SK-N-SH treated with all-trans-retinoic acid at 6 μM for 48 hours (cell line): ENCODE data around the gene ZNF185.

Source experiments
- ATAC-seq: fragments of 200-7000 bp; cut with Tn5 transposase; 3 replicates; pipeline ENCODE4 v1.9.1; 2020; ENCODE audit warnings: mild to moderate bottlenecking, moderate library complexity
- ARNTL ChIP-seq: fragments of 450-650 bp; formaldehyde crosslinking; IDR thresholded peaks from 2 replicates; pipeline ENCODE4 v1.5.0; 2020; ENCODE audit warnings: low read depth, mild to moderate bottlenecking, moderate library complexity, borderline replicate concordance
- BACH2 ChIP-seq: fragments of 250-450 bp; sonication (Bioruptor Pico); IDR thresholded peaks from 2 replicates; pipeline ENCODE4 v1.9.0; 2021; ENCODE audit warnings: mild to moderate bottlenecking, borderline replicate concordance
- CSRNP3 ChIP-seq: fragments of 250-450 bp; sonication (Bioruptor Pico); IDR thresholded peaks from 2 replicates; pipeline ENCODE4 v1.5.1; 2021; ENCODE audit warnings: mild to moderate bottlenecking, moderate library complexity
- ESRRG ChIP-seq: fragments of 250-450 bp; sonication (Bioruptor Pico); IDR thresholded peaks from 2 replicates; pipeline ENCODE4 v1.6.1; 2021; ENCODE audit warnings: mild to moderate bottlenecking
- GLIS3 ChIP-seq: fragments of 250-450 bp; sonication (Bioruptor Pico); IDR thresholded peaks from 2 replicates; pipeline ENCODE4 v1.5.0; 2020; ENCODE audit warnings: mild to moderate bottlenecking, moderate library complexity
- ISL1 ChIP-seq: fragments of 250-450 bp; sonication (Bioruptor Pico); IDR thresholded peaks from 2 replicates; pipeline ENCODE4 v2.1.2; 2022; ENCODE audit warnings: mild to moderate bottlenecking, moderate library complexity
- OSR1 ChIP-seq: fragments of 250-450 bp; sonication (Bioruptor Pico); IDR thresholded peaks from 2 replicates; pipeline ENCODE4 v1.8.0; 2022; ENCODE audit warnings: moderate library complexity, mild to moderate bottlenecking, inconsistent platforms
- PATZ1 ChIP-seq: fragments of 250-450 bp; sonication (Bioruptor Pico); IDR thresholded peaks from 2 replicates; pipeline ENCODE4 v1.8.0; 2020; ENCODE audit warnings: mild to moderate bottlenecking, moderate library complexity, borderline replicate concordance
- POU6F1 ChIP-seq: fragments of 250-450 bp; sonication (Bioruptor Pico); IDR thresholded peaks from 2 replicates; pipeline ENCODE4 v1.8.0; 2021; ENCODE audit warnings: low read depth, mild to moderate bottlenecking, moderate library complexity, borderline replicate concordance
- PPARA ChIP-seq: fragments of 250-450 bp; sonication (Bioruptor Pico); IDR thresholded peaks from 2 replicates; pipeline ENCODE4 v1.5.0; 2020; ENCODE audit warnings: mild to moderate bottlenecking, borderline replicate concordance
- RARB ChIP-seq: fragments of 250-450 bp; sonication (Bioruptor Pico); IDR thresholded peaks from 2 replicates; pipeline ENCODE4 v1.8.0; 2021; ENCODE audit warnings: mild to moderate bottlenecking, moderate library complexity
- SNAI2 ChIP-seq: fragments of 250-450 bp; sonication (Bioruptor Pico); IDR thresholded peaks from 2 replicates; pipeline ENCODE4 v1.5.0; 2020; ENCODE audit warnings: mild to moderate bottlenecking, moderate library complexity
- TCF4 ChIP-seq: fragments of 250-450 bp; sonication (Bioruptor Pico); IDR thresholded peaks from 2 replicates; pipeline ENCODE4 v1.8.0; 2021; ENCODE audit warnings: mild to moderate bottlenecking, moderate library complexity, borderline replicate concordance
- TOX ChIP-seq: fragments of 250-450 bp; sonication (Bioruptor Pico); IDR thresholded peaks from 2 replicates; pipeline ENCODE4 v1.8.0; 2021; ENCODE audit warnings: mild to moderate bottlenecking, moderate library complexity, borderline replicate concordance
- TSHZ2 ChIP-seq: fragments of 250-450 bp; sonication (Bioruptor Pico); IDR thresholded peaks from 2 replicates; pipeline ENCODE4 v1.5.0; 2020; ENCODE audit warnings: mild to moderate bottlenecking, moderate library complexity
- ZC3H10 ChIP-seq: fragments of 250-450 bp; sonication (Bioruptor Pico); IDR thresholded peaks from 2 replicates; pipeline ENCODE4 v1.5.1; 2021; ENCODE audit warnings: mild to moderate bottlenecking, moderate library complexity
- ZFP3 ChIP-seq: fragments of 250-450 bp; sonication (Bioruptor Pico); IDR thresholded peaks from 2 replicates; pipeline ENCODE4 v1.5.0; 2020; ENCODE audit warnings: mild to moderate bottlenecking, moderate library complexity
- ZFP30 ChIP-seq: fragments of 450-650 bp; formaldehyde crosslinking; IDR thresholded peaks from 2 replicates; pipeline ENCODE4 v1.5.0; 2022; ENCODE audit warnings: mild to moderate bottlenecking, moderate library complexity
- ZNF565 ChIP-seq: fragments of 450-650 bp; formaldehyde crosslinking; conservative IDR thresholded peaks from 2 replicates; pipeline ENCODE4 v1.5.0; 2020; ENCODE audit warnings: low read depth, mild to moderate bottlenecking, moderate library complexity
- ZNF70 ChIP-seq: fragments of 450-650 bp; formaldehyde crosslinking; IDR thresholded peaks from 2 replicates; pipeline ENCODE4 v1.5.0; 2020; ENCODE audit warnings: mild to moderate bottlenecking, moderate library complexity

ZNF185 gene

GRCh38 chrX:152918707-152919106 is 20.8 kb downstream of the ZNF185 start (continued):
- TF ChIP-seq BACH2 (CRISPR knock-in tag): no peak

GRCh38 chrX:152923599-152923998 is 25.7 kb downstream of the ZNF185 start:
- ATAC-seq: no peak
- no peak for TF ChIP-seq OSR1 (CRISPR knock-in tag)
- no peak for TF ChIP-seq TCF4
- no peak for TF ChIP-seq ISL1 (CRISPR knock-in tag)

GRCh38 chrX:152925835-152926234 is 28.0 kb downstream of the ZNF185 start:
- no peak for ATAC-seq
- no peak for TF ChIP-seq ZNF70 (CRISPR knock-in tag)
- no peak for TF ChIP-seq POU6F1 (CRISPR knock-in tag)
- no peak for TF ChIP-seq BACH2 (CRISPR knock-in tag)
- TF ChIP-seq RARB (CRISPR knock-in tag): no peak
- TF ChIP-seq ARNTL (CRISPR knock-in tag): no peak
- TF ChIP-seq TOX: no peak
- no peak for TF ChIP-seq ZFP30 (CRISPR knock-in tag)
- no peak for TF ChIP-seq TSHZ2 (CRISPR knock-in tag)
- TF ChIP-seq SNAI2 (CRISPR knock-in tag): no peak
- TF ChIP-seq ZC3H10 (CRISPR knock-in tag): no peak
- TF ChIP-seq GLIS3: no peak
- no peak for TF ChIP-seq ZNF565 (CRISPR knock-in tag)
- TF ChIP-seq CSRNP3: no peak

- TF ChIP-seq ARNTL (CRISPR knock-in tag) (no peak), TSHZ2 (CRISPR knock-in tag) (no peak), ESRRG (CRISPR knock-in tag) (no peak), ZC3H10 (CRISPR knock-in tag) (no peak), PPARA (CRISPR knock-in tag) (no peak), ZFP30 (CRISPR knock-in tag) (no peak), TCF4 (no peak), GLIS3 (no peak), ZNF70 (CRISPR knock-in tag) (no peak), POU6F1 (CRISPR knock-in tag) (no peak), PATZ1 (CRISPR knock-in tag) (no peak), ZFP3 (CRISPR knock-in tag) (no peak)
- peak; percentile 93 for ATAC-seq
Measured at GRCh38 chrX:152926279-152926678, 28.4 kb downstream of the ZNF185 start.
